ENCODE data around the gene FBXO47.
"Not testable (repeated sequence)": the region's sequence is repeated elsewhere in the genome, so short reads cannot be mapped to it uniquely, and the experiment has no call there.

The FBXO47 gene

GRCh38 chr17:38958326-38958725, 8.9 kb downstream of the FBXO47 start:
- no peak for DNase-seq (ENCODE audit: low spot score)
- TF ChIP-seq CTCF (IDR thresholded peaks at IDR 0.05; ENCODE audit: extremely low read depth, missing control alignments), result no peak

DNA sequence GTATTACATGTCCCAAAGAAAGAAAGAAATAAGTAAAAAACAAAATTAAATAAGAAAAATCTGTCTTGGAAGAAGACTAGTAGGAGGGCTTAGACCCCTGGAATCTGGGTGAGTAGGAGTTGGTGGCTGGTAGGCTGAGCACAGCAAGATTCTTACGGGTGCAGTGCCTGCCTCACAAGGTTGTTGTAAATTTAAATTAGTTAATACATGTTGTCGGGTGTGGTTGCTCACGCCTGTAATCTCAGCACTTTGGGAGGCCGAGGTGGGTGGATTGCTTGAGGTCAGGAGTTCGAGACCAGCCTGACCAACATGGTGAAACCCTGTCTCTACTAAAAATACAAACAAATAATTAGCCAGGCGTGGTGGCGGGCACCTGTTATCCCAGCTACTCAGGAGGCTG, 13.4 kb downstream of the FBXO47 start:
- not testable (repeated sequence) for DNase-seq (ENCODE audit: low spot score)

DNA sequence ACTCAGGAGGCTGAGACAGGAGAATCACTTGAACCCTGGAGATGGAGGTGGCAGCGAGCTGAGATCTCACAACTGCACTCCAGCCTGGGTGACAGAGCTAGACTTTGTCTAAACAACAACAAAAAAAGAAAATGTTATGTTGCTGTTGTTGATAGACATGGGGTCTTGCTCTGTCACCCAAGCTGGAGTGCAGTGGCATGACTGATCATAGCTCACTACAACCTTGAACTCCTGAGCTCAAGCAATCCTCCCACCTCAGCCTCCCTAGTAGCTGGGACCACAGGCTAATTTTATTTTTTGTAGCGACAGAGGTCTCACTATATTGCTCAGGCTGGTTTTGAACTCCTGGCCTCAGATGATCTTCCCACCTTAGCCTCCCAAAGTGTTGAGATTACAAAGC, 20.0 kb downstream of the FBXO47 start:
- DNase-seq (ENCODE audit: low spot score), result no peak
- no peak for TF ChIP-seq CTCF (IDR thresholded peaks at IDR 0.05; ENCODE audit: extremely low read depth, missing control alignments)

GRCh38 chr17:38943607-38944006, 23.6 kb downstream of the FBXO47 start:
- no peak for DNase-seq (ENCODE audit: low spot score)

GRCh38 chr17:38942696-38943334, 24.4 kb downstream of the FBXO47 start:
- DNase-seq (ENCODE audit: low spot score), result no peak
- no peak for TF ChIP-seq CTCF (IDR thresholded peaks at IDR 0.05; ENCODE audit: extremely low read depth, missing control alignments)

More at GRCh38 chr17:38943607-38944006, 23.6 kb downstream of the FBXO47 start:
- TF ChIP-seq CTCF (IDR thresholded peaks at IDR 0.05; ENCODE audit: extremely low read depth, missing control alignments), result no peak

- DNase-seq (ENCODE audit: low spot score), result no peak
- no peak for TF ChIP-seq CTCF (IDR thresholded peaks at IDR 0.05; ENCODE audit: extremely low read depth, missing control alignments)
Measured at GRCh38 chr17:38940404-38940803, 26.8 kb downstream of the FBXO47 start.

GRCh38 chr17:38939987-38940386, 27.2 kb downstream of the FBXO47 start:
- DNase-seq (ENCODE audit: low spot score), result no peak
- no peak for TF ChIP-seq CTCF (IDR thresholded peaks at IDR 0.05; ENCODE audit: extremely low read depth, missing control alignments)

DNA sequence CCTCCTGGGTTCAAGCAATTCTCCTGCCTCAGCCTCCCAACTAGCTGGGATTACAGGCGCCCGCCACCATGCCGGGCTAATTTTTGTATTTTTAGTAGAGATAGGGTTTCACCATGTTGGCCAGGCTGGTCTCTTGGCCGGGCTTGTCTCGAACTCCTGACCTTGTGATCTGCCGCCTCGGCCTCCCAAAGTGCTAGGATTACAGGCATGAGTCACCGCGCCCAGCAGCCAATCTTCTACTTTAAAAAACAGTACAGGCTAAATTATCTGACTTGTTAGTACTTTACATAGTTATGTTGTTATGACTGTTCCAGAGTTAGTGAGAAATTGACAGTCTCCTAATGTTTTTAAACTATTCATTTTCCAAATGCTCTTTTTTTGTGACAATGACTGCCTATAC, 33.2 kb downstream of the FBXO47 start:
- DNase-seq (ENCODE audit: low spot score), result not testable (repeated sequence)

DNA sequence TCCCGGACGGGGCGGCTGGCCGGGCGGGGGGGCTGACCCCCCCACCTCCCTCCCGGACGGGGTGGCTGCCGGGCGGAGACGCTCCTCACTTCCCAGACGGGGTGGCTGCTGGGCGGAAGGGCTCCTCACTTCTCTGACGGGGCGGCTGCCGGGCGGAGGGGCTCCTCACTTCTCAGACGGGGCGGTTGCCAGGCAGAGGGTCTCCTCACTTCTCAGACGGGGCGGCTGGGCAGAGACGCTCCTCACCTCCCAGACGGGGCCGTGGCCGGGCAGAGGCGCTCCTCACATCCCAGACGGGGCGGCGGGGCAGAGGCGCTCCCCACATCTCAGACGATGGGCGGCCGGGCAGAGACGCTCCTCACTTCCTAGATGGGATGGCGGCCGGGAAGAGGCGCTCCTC, 36.4 kb downstream of the FBXO47 start:
- not testable (repeated sequence) for DNase-seq (ENCODE audit: low spot score)
